NOMO-1 (cell line): ENCODE measurements around the gene SFSWAP.
A peak's percentile ranks its signal among the peaks of the same experiment; 100 is the strongest.
"Not testable (repeated sequence)": the region's sequence is repeated elsewhere in the genome, so short reads cannot be mapped to it uniquely, and the experiment has no call there.

Experiments
- DNase-seq, 2 experiments: peaks; one replicate each; lab custom pipeline; 2025; ENCODE audit not compliant: unreplicated experiment in 2 of 2; lab: John Stamatoyannopoulos, UW

Gene SFSWAP

GRCh38 chr12:131710464-131711457, at the start of gene SFSWAP:
TSS of gene SFSWAP (plus strand) at chr12:131711090. CDS start at chr12:131711230, 140 bp downstream.
- peak; percentile 78 to 86 for DNase-seq

DNA sequence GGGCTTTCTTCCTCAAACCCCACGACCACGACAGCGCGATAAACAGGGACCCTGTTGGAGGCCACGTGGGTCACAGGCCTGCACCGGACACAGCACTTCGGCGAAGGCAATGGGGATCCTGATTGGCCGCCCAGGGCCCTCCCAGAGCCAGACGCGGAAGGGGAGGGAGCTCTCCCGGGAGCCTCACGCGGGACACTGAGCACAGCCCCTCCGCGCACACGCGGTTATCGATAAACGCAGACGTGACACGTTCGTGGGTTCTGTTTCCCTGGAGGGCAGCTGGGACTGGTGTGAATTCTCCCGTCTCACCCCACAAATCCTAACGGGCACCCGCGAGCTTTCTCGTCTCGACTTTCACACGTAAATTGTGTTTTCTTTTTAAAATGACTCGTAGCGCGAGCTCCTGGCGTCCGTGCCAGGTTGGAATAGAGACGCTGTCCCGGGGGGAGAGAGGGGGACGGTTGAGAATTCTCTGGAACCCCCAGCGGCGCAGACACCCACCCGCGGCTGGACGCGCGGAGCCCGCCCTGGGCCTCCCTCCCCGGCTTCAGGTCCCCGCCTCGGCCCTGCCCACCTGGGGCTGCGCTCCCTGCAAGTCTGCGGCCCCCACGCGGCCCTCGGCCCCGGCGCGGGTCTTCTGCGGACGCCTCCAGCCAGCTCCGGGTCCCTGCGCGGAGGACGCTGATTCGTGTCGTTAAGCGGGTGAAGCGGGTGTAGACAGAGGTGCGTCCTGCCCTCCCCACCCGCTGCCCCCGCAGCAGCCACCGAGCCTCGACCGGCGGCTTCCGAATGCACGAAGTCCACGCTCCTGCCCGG, 49.5 kb upstream of the SFSWAP start:
- DNase-seq = not testable (repeated sequence)

- DNase-seq = not testable (repeated sequence)
Measured at GRCh38 chr12:131661986-131662288, 49.0 kb upstream of the SFSWAP start.

DNA sequence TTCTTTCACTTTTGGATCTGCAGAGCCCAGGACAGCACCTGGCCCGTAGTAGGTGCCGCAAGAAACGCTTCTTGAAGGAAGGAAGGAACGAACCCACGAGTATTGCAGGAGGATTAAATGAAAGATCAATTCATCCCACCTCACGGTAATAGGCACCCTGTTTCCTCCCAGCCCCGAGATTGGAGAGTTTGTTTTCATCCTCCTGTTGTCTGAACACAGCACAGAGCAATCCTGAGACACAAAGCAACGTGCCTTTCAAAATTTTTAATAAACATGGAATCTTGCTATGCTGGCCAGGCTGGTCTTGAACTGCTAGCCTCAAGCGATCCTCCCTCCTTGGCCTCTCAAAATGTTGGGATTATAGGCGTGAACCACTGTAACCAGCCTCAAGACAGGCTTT, 48.5 kb upstream of the SFSWAP start:
- DNase-seq = not testable (repeated sequence)

GRCh38 chr12:131665666-131666065, 45.2 kb upstream of the SFSWAP start:
- not testable (repeated sequence) for DNase-seq

DNA sequence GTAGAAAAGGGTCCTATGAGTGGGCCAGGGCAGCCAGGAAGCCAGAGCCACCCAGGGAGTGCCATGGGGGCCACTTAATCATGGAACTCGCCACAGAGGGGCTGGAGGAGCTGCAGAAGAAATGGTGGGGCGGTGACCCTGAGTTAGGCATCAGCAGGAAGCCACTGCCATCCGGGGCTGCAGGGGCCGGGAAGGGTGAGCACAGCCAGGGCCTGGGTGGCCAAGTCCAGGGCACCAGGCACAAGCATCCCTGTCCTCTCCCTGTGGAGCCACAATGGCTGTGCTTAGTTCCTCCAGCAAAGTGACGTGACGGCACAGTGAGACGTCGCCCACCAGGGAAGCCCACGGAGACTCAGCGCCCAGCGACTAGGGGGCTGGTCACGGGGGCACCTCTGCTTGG, 44.4 kb upstream of the SFSWAP start:
- not testable (repeated sequence) for DNase-seq

GRCh38 chr12:131666978-131667601, 43.8 kb upstream of the SFSWAP start:
- peak; percentile 42 to 44 for DNase-seq

GRCh38 chr12:131671276-131671675, 39.6 kb upstream of the SFSWAP start:
- DNase-seq = no peak

GRCh38 chr12:131671871-131672270, 39.0 kb upstream of the SFSWAP start:
- DNase-seq = no peak

- no peak for DNase-seq
Measured at GRCh38 chr12:131672311-131672940, 38.5 kb upstream of the SFSWAP start.

GRCh38 chr12:131672941-131673887, 37.7 kb upstream of the SFSWAP start:
- peak; percentile 14 to 47 for DNase-seq

DNA sequence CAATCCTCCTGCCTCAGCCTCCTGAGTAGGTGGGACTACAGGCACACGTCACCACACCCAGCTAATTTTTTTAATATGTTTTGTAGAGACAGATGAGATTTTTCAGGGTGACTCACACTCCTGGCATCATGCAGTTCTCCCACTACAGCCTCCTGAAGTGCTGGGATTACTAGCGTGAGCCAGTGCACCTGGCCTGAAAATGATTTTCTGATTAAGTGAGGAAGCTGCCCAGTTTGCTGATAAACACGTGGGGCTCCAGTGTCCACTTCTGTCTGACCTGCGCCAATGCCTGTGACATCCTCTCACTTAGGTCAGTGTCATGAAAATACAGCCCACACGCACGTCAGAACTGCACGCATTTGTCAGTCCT, 37.0 kb upstream of the SFSWAP start:
- DNase-seq = no peak

DNA sequence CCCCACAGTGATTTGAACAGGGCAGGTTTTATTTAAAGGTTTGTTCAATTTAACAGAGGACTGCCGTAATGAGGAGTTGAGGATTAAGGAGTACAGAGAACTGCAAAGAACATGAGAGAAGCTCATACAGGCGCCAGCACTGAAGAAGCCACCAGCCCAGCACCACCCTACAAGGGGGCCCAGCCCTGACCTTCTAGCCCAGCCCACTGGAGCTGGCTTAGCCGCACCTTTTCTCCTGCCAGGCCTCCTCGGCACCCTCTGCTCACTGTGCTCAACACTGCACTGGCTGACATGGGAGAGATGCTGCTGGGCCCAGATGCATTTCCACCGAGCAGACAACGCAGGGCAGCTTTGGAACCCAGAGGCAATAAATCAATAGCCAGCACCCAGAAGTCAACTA, 36.5 kb upstream of the SFSWAP start:
- no peak for DNase-seq

- no peak for DNase-seq
Measured at GRCh38 chr12:131675126-131676080, 35.5 kb upstream of the SFSWAP start.

DNA sequence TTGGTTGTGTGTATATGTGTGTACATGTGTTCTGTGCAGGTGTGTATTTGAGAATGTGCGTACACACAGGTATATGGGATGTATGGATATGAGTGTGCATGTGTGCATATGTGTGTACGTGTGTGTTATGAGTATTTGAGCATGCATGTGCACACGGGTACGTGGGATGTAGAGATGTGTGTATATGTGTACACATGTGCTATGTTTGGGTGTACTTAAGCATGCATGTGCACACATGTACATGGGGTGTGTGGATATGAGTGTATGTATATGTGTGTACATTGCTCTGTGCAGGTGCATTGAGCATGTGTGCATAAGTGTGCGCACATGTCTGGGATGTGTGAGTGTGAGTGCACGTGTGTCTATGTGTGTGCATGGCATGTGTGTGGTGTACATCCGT, 34.3 kb upstream of the SFSWAP start:
- no peak for DNase-seq

- DNase-seq = not testable (repeated sequence)
Measured at GRCh38 chr12:131677067-131677466, 33.8 kb upstream of the SFSWAP start.

DNA sequence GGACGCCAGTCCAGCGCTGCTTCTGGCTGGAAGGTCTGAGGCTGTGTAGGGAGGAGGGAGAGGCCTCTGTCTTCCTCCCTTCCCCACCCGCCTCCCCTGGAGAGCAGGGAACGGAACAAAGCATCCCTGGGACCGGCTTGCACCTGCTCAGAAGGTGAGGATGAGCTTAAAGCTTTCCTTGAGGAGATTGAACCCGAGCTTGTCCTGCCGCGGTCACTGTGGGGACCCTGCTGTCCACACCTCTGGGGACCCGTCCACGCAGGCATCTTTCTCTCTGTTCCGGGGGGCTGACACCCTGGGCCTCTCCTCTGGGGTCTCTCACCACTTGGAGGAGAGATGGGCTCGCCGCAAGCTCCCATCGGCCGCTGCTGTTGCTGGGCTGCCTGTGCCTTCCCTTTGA, 33.2 kb upstream of the SFSWAP start:
- DNase-seq = no peak

- DNase-seq = not testable (repeated sequence)
Measured at GRCh38 chr12:131678389-131679181, 32.3 kb upstream of the SFSWAP start.
